Activated gamma-delta T cell treated with anti-CD3 and anti-CD28 coated beads, Interleukin-2, amount 50 U/mL, for 16 hours (primary cell): ENCODE results near the gene PRXL2B.

ENCODE experiments used
- DNase-seq: peaks from one replicate; pipeline ENCODE4 v3.0.0-alpha.2; 2020; ENCODE audit warnings: low read depth

The PRXL2B gene

GRCh38 chr1:2637442-2638145 is 51.0 kb downstream of the PRXL2B start:
- no peak for DNase-seq

DNA sequence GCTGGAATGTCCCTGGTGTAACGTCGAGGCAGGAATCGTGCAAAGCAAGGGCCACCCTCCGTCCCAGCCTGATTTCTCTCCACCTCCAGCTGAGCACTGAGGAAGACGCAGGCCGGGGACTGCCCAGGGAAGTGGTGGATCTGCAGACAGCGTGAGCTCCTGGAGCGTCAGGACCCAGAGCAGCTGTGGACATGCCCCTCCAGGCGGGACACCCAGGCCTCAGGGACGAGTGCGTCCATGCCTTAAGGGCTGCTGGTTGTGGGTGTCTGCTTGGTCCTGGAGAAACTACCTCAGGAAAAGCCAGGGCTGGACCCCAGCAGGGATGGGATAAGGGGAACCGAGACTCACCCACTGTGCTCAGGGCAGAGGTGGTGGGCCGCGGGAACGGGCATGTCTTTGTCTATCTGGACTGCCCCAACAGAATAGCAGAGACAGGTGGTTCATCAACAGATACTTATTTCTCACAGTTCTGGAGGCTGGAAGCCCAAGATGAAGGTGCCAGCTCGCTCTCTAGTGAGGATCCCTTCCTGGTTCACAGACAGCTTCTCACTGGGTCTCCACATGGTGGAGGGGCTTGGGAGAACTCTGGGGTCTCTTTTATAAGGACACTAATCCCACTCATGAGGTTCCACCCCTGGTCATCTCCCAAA is 52.0 kb downstream of the PRXL2B start:
- DNase-seq = no peak

- no peak for DNase-seq
Measured at GRCh38 chr1:2639203-2639602, 52.6 kb downstream of the PRXL2B start.

- no peak for DNase-seq
Measured at GRCh38 chr1:2639607-2640521, 53.3 kb downstream of the PRXL2B start.

- no peak for DNase-seq
Measured at GRCh38 chr1:2640626-2641025, 54.0 kb downstream of the PRXL2B start.
